HG03469 (cell line): ENCODE measurements around the gene DPYD.

Experiments used
- ATAC-seq: cut with Tn5 transposase; IDR thresholded peaks from one replicate; pipeline ENCODE4 v1.9.1; 2021; ENCODE audit warnings: mild to moderate bottlenecking, moderate library complexity, moderate number of reproducible peaks; ENCODE audit not compliant: unreplicated experiment

The DPYD gene

DNA sequence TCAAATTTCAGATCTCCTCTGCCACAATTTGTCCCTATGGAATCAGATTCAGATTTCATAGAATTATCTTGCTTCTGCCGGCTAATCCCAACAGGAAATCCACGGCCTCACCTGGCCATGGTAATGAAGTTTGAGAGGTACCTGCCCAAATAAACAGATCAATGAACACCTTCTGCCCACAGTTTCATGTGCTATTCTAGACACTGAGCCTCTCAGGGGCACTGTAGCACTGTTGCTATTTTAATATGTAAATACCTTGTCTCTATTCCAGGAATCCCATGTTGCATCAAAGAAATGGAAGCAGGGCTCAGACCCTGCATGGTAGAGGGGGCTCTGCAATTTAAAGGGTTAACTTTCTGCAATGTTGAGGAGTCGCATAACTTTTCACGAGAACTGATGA is 606.1 kb downstream of the DPYD start:
- no peak for ATAC-seq

DNA sequence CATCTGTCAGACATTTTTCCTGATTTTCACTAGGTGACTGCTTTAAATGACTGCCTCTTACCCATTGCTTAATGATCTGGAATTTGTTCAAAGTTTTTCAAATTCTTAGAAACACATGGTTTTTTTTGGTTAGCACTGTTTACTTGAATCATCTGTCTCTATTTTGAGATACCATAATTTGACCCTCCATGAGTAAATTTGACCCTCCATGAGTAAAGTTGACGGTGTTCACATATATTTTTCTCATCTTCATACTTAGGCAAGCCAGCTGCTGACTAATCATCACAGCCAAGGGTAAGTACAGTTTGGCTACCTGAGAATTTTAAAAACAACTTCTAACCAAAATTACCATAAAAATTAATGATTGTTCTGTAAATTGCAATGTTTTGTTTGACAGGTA is 612.7 kb downstream of the DPYD start:
- ATAC-seq, result no peak

DNA sequence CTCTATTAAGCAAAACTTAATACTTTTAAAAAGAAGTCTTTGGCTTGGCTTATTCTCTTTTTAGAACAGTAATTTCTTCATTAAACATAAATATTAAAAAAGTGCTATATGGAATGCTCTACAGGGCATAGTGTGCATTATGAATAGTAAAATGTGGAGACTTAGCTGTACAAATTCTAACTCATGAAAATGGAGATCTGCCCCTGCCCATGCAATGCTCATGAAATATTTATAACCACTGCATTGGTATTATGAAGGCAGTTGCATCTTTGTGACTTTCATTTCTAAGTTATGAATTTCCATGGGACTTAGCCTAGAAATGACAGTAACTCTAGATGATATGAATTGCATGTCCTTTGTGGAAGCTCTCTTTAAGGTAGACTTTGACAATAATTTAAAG is 613.3 kb downstream of the DPYD start:
- ATAC-seq, result no peak

DNA sequence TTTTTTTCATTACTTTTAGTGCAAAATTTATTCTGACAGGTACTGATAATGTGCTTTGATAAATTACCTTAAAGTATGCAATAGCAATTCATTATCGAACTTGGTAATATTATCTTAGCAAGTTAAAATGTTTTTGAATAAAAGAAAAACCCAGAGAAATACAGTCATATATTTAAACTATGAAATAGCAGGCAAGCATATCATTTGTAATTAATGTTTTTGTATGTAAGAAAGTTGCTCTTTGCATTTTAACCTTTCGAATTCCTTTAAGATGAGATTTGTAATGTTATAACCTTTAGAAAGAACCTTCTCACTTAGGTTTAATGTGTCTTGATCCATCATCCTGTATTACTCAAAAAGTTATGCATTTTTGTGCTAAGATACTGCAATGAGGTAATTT is 613.7 kb downstream of the DPYD start:
- no peak for ATAC-seq

DNA sequence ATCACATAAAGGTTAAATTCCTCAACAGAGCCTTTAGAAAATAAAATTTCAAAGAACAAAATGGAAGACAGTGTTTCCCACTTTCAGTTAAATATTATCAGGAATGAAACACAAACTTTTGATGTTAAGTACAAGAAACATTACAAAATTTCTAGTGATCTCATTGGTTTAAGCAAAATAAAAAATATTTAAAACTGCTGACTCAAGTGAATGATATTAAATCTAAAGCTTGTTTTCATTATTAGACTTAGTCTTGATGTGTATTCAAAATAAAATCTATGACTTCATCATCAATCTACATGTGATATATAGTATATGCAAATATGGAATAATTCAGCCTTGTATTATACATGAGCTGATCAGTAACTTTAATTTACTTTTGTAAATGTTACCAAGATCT is 614.3 kb downstream of the DPYD start:
- no peak for ATAC-seq

DNA sequence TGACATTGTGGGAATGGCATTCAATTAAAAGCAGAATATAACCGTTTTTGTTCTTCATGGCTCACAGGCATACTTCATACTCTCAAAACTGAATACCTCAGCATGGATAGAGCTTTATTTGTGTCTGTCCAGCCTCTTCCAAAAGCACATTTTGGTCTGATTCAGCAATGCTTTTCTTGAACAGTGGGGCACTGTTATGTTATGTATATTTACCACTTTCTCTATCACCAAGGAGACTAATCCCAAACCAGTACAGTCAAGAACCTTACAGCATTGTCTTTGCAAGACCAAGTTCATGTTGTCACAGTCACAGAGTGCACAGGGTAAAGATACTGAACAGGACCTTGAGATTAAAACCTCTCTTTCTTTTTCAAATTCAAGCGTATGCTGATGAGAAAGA is 616.5 kb downstream of the DPYD start:
- ATAC-seq, result no peak

DNA sequence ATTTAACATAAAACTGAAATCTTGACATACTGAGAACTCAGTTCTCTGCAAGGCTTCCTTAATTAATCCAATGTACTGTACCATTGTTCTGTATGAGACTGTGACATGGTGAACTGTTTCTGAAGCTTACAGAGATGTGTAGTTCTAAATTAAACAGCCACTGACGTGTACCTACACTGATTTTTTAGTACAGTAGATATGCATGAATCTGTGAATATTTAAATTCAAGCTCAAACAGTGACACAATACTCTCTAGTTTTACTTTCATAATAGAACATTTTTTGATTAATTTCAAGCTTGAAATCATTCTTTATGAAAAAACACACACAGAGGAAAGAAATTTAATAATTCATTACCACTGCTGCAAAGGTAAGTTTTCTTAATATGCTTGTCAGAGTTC is 621.9 kb downstream of the DPYD start:
- ATAC-seq, result no peak

DNA sequence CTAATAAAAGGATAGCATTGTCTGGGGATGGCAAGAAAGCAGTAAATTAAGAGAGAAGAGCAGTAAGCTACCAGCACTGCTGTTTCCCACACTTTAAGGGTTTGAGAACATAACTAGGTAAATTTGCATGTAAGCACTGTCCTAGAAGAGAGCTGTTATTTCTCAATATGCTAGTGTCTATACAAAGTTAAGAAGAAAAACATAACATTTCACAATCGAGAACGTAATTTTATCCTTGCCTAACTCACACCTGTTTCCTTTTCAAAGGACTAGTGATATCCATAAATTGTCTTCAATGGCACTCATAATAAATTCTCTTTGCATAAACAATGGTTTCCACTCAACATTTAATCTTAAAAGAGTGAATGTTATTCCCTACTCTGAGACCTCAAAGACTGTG is 623.2 kb downstream of the DPYD start:
- ATAC-seq, result no peak

DNA sequence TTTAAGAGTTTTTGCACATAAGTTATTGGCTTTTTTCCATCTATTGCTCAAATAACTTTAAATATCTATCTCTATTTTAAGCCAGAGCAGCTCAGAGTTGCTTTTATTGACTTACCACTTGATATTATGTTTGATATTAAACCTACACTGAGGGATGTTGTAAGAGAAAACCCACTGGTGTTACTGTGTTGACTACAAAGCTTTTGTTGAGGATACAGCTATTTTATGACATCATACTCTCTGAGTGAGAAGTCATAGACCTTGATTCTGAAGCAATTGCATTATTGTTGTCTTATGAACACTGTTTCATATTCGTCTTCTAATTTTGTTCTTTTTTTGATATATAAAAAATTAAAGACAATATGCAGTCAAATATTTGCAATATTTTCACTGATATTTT is 638.9 kb downstream of the DPYD start:
- no peak for ATAC-seq

DNA sequence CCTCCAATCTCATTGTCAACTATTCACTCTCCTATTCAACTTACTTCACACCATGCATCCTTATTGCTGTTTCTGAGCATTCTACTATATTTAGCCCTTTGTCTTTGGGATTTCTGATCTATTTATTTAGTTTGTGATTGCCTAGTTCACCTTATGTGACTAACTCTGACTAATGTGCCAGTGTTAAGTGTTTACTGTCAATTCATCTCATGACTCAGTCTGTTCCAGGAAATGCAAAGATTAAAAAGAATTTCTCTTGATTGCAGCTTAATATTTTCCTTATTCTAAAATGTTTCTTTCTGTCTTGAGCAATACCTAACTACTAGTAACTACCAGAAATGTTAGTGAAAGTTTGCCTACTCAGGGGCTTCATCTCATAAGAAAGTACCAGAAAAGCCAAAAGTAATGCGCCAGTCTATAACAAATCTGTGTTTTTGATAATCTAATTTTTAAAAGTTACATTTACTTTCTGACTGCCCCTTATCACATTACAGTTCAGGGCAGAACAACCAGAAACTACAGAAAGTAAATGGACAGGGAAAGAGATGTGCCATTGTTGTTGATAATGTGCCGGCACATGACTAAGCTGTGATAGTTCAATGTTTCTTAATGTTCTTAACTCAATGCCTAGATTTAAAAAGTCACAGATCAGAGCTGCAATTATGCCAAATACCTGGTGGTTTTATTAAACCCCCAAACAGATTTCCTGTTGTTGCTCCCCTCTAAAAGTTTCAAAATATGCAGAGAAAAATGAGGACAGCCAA is 642.8 kb downstream of the DPYD start:
- ATAC-seq, result no peak

DNA sequence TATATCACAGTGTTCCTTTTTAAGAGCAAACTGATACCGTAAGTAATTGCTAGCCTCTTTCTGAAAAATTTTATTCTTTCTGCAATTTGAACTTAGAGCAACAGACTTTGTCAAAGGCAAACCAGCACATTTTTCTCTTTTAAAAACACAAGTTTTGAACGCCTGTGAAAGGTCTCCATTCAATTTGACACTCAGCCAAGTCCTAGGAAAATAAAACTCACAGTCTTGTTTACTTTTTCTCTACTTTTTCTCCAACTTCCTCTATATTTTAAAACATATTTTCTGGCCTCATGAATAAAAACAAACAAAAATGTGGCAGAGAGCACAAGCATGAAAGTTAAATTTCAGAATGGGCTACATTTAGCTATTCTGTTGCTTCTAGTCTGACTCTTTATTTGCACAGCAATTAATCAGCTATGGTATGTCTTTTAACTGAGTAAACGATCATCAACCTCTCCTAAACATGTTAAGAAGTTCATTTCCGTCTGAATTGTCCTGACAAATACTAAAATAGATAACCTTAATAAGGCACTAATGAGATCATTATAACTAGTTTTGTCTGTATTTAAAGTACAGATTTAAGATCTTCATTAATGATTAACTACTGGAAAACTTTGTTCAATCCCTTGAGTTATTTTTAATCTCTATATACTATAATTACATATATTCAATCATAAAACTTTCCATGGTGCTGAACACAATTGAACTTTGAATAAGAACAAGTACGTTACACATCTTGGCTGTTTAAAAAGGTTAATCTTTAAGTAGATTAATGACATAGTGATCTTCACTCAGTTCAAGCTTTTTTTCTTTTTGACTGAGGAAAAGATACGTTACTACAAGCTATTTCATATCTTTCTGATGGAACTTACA is 648.7 kb downstream of the DPYD start:
- no peak for ATAC-seq

DNA sequence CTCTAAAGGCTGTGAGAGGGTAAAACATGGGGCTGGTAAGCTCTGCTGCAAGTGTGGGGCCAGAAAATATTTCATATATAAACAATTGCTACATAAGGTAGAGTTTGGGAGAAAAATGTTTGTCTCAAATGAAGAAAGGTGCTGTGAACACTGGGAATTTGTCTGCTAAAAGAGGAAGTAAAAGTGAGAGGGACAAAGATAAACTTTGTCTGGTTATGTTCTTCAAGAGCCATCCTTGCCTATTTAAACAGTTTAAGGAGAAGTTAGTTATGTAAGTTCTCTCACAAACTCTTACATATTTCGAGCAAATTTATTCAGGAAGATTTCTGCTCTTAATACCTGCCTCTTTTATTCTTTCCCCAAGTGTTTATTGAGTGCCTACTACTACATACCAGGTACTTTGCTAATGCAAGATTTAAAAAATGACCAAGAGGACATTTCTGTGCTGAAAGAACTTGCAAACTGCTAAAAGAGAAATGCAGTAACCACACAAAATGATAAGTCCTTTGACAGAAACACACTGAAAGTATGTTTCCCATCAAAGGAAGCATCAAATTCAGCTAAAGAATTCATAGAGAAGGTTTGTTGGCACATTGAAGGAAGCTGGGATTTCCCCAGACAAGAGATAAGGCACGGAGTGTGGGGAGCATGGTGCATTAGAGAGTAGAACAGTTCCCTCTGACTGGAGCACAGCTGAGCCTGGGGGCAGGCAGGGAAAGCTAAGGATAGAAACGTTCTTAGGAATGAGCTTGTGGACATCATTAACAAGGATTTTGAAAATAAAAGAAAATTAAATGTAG is 650.1 kb downstream of the DPYD start:
- ATAC-seq, result no peak

DNA sequence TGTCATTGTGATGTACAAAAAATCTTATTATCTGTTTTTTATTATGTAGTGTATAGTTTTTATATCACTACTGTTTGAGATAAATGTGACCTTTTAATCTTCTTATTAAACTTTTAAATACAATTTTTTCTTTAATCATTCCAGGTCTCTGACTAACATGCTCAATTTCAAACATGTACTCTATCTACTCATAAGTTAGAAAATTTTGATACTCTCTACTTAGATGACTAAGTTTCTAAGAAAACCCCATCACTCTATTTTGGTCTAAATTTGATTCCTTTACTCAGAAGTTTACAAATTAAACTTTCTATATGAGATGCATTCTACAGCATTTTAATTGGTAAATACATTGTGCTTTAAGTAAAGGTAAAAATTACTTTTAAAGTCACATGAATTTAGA is 655.2 kb downstream of the DPYD start:
- ATAC-seq, result no peak

DNA sequence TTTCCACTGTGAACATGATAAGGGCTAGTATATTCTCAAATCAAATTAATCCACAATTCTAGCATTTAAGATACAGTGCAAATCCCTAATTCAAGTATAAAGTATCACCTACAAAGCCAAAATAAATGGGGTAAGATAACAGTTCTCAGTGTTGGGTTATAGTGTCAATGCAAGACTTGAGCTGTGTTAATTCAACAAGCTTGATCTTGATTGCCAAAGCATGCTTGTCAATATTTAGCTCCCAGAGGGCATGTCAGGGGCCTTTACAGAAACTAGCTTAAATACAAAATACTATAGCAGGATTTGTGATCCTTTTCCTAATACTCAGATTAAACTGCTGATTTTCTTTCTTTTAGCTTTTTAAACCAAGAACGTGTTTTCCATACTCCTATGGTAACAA is 658.0 kb downstream of the DPYD start:
- ATAC-seq, result no peak

DNA sequence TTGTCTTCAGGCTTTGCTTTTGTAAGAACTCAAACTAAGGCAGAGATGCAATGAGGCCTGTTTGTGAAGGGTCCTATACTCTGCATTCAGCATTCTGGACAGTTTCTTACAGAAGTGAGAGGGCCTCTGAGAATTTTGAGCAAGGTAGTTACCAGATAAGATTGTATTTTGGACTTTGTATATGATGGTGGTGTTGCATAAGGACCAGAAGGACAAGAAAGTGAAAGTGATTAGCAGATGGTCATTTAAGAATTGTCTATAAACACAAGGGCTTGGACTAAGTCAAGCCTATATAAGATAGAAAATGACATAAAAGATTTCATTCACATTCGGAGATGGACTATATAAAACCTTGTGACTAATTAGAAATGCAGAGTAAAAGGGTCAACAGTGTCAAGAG is 662.2 kb downstream of the DPYD start:
- no peak for ATAC-seq

DNA sequence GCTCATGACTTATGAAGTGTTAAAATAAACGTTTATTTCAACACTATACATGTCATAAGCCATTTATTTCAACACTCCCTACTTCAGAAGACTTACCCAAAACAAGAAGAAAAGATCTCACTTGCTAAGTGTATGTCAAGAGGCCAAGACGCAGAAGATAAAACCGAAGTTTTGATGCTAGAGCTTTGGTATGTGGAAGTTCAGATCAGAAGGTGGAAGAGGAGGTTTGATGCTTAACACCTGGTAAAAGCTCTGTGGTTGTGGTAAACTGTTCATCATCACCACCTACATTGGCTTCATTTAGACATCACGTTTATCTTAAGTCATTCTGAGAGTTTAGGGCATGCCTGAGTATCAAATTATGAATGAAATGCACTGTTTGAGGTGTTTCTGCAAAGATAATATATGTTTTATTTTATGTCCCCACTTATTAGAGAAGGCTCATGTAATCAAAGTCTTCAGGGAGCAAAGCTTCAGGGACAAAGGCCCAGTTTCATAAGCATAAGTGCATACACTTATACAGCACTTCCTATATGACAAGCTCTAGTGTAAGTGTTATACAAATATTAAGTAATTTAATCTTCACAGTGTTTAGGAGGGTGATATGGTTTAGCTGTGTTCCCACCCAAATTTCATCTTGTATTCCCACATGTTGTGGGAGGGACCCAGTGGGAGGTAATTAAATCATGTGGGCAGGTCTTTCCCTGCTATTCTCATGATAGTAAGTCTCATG is 665.9 kb downstream of the DPYD start:
- no peak for ATAC-seq

DNA sequence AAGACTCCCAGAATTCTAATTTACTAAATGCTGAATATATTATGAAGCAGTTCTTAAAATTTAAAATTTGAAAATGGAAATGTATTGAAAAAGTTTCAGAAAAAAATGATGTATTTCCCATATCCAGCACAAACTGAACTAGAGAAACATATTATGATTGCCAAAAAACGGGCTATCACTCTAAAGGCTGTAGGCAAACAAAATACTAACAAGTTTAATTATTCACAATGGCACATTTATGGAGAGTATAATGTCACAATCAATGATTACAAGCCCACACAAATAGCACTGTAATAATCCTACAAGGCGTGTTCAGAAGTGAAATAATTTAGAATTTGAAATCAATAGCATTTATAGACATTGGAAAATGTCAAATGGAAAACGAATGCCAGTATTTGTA is 667.9 kb downstream of the DPYD start:
- no peak for ATAC-seq

DNA sequence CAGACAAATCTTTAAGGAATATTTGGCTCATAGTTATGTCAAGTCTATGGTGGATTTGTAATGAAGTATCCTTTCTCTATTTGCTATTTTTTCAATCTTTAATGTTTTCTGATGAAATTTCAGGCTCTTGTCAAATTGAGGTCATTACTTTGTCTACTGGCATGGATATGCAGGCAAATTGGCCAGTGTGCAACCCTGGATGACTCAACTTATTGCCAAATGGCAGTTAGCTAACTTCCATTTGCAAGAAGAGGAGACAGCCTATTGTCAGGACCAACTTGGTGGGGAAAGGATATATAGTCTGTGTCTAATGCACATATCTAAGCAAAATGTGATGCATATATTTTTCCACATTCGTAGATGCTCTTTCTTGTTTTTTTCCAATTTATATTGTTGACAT is 668.8 kb downstream of the DPYD start:
- no peak for ATAC-seq

DNA sequence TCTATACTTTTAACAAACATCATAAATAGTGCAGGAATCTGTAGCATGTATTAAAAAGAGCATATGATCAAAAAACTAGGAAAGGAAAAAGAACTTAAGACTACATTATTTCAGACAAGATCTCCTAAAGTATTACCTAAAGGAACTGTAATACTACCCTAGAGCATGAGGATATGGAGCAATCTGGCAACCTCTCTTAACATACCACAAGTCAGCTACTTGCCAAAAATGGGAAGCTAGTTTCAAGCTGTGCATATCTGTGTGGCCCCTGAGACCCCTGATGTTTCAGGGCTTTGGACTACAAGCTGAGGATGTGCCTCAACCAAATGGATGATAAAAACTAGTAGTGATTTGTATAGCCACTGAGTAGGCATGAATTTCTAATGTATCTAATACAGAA is 673.6 kb downstream of the DPYD start:
- no peak for ATAC-seq

DNA sequence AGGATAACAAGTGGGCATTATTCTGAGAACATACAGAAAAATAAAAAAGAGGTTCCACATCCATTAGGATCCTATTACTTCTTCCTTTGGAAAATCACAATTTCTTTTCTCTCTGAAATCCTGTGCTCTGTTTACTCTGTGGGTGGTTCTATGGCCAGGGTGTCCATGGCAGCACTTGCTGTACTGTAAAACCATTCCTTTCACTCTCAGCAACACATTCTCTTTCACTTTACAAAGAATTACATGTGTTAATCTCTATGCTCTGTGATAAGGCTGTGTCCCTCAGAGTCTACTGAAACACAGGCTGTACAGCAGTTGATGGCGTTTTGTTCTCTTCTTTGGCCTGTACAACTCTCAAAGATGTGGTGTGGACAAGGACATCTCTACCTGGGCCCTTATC is 675.2 kb downstream of the DPYD start:
- no peak for ATAC-seq

DNA sequence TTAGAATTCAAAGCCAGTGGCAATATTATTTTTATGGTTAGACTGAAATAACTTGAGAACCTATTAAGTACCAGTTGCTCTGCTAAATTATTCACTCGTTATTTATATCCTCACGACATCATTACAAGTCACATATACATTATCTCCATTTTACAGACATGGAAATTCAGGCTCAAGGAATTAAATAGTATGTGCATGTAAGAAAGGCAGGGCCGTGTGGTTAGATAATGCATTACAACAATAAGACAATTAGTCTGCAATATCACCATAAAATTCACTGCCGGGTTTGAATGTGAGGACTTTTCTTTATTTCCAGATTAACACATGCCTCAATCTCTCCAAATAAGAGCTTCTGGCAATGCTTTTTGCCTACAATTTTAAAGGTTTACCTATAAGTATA is 675.8 kb downstream of the DPYD start:
- ATAC-seq, result no peak
